B cell (primary cell): Measurements from ENCODE around the gene PHAX.

ENCODE experiments used
- CTCF ChIP-seq: fragments of 200-600 bp; IDR thresholded peaks from one replicate; pipeline ENCODE4 v1.8.0; 2022; ENCODE audit warnings: antibody characterized with exemption, mild to moderate bottlenecking
- EZH2 ChIP-seq: IDR thresholded peaks from 2 replicates; pipeline ENCODE4 v1.6.1; 2012; ENCODE audit warnings: borderline replicate concordance, low read depth, mild to moderate bottlenecking, moderate library complexity, low read length; ENCODE audit not compliant: insufficient read depth, poor library complexity, severe bottlenecking

- TF ChIP-seq CTCF, result no peak
- TF ChIP-seq EZH2, result no peak
Measured at GRCh38 chr5:126650463-126650862, 49.7 kb downstream of the PHAX start.
